Left kidney (tissue), 2 donors: ENCODE results near the gene WWOX. TPM values are rescaled to one million over a fixed set of nuclear protein-coding genes. Genes with fewer than 3 reads are reported as not detected.

Experiments used
- DNase-seq: peaks from one replicate; pipeline ENCODE4 v3.0.0-alpha.2; 2013
- polyA plus RNA-seq: library from polyadenylated mRNA; unstranded; fragments of 120-200 nt; gene quantifications from one replicate; pipeline ENCODE4 v1.2.1, GENCODE V29; 2013; ENCODE audit not compliant: insufficient read length

WWOX gene
- polyA plus RNA-seq, 1 donor = 34.1 TPM

GRCh38 chr16:78353640-78354275 lies 254.3 kb downstream of the WWOX start:
- DNase-seq = no peak

- no peak for DNase-seq
These were observed 263.2 kb downstream of the WWOX start for GRCh38 chr16:78362524-78363135.

GRCh38 chr16:78363843-78364555 lies 264.5 kb downstream of the WWOX start:
- DNase-seq = no peak

GRCh38 chr16:78364556-78364880 lies 265.1 kb downstream of the WWOX start:
- DNase-seq = peak; percentile 26

- no peak for DNase-seq
These were observed 265.9 kb downstream of the WWOX start for GRCh38 chr16:78365366-78365765.

- no peak for DNase-seq
These were observed 269.0 kb downstream of the WWOX start for GRCh38 chr16:78368121-78369102.

- DNase-seq = no peak
These were observed 272.8 kb downstream of the WWOX start for GRCh38 chr16:78372277-78372676.

GRCh38 chr16:78375055-78375679 lies 275.7 kb downstream of the WWOX start:
- no peak for DNase-seq

GRCh38 chr16:78376452-78376851 lies 277.0 kb downstream of the WWOX start:
- DNase-seq = no peak

GRCh38 chr16:78377312-78377711 lies 277.9 kb downstream of the WWOX start:
- no peak for DNase-seq

- DNase-seq = no peak
These were observed 281.6 kb downstream of the WWOX start for GRCh38 chr16:78381060-78381459.

GRCh38 chr16:78383118-78383517 lies 283.7 kb downstream of the WWOX start:
- DNase-seq = no peak

GRCh38 chr16:78385086-78385805 lies 285.8 kb downstream of the WWOX start:
- DNase-seq = no peak

- DNase-seq = peak; percentile 54
These were observed 287.3 kb downstream of the WWOX start for GRCh38 chr16:78386557-78387324.

- no peak for DNase-seq
These were observed 289.6 kb downstream of the WWOX start for GRCh38 chr16:78389009-78389498.

- peak; percentile 30 for DNase-seq
These were observed 290.6 kb downstream of the WWOX start for GRCh38 chr16:78390092-78390491.

GRCh38 chr16:78390508-78391324 lies 291.3 kb downstream of the WWOX start:
- no peak for DNase-seq

GRCh38 chr16:78392585-78393195 lies 293.2 kb downstream of the WWOX start:
- DNase-seq = no peak

GRCh38 chr16:78395035-78395434 lies 295.6 kb downstream of the WWOX start:
- no peak for DNase-seq
